ENCODE data around the gene DEDD. TPM values are rescaled to one million over a fixed set of nuclear protein-coding genes. Genes with fewer than 3 reads are reported as not detected.

The DEDD gene
- polyA plus RNA-seq, 3 donors, result 40.9 to 56.3 (median 42.2) TPM

- Mint-ChIP-seq H3K36me3 (peaks cover 42 to 61% of the 10 kb centered on the region in 2 donors), H3K27ac (peak within 1 kb of the TSS; percentile 78 to 94 (median 85)), H3K4me3 (peak within 1 kb of the TSS; percentile 85 to 87), H3K27me3 (ENCODE audit: low read depth in 3 of 3) (no peaks in the 10 kb centered on the region), H3K9me3 (no peaks in the 10 kb centered on the region), H3K4me1 (peaks cover 44% of the 10 kb centered on the region)
- no peaks in the 10 kb centered on the region for H4K20me1 ChIP-seq (ENCODE audit: insufficient read depth, low read length)
- peaks cover 20 to 36% of the 10 kb centered on the region in 2 donors for H3K4me1 ChIP-seq (ENCODE audit: control insufficient read depth in 1 of 2, insufficient read depth in 2 of 2, low read length in 2 of 2)
- no peaks in the 10 kb centered on the region for H3K9me3 ChIP-seq (replicated peaks in 1 of 2; ENCODE audit: control insufficient read depth in 1 of 2, insufficient read depth in 1 of 2, low read length in 2 of 2)
- peak within 1 kb of the TSS; percentile 52 to 85 for H3K27ac ChIP-seq (ENCODE audit: low read depth in 1 of 2, low read length in 2 of 2)
- peak within 1 kb of the TSS; percentile 87 for H3K9ac ChIP-seq (ENCODE audit: insufficient read depth, low read length, poor library complexity, severe bottlenecking)
- peak within 1 kb of the TSS; percentile 97 for H3K4me2 ChIP-seq (replicated peaks; ENCODE audit: extremely low read depth, low read length, poor library complexity, severe bottlenecking)
- peak within 1 kb of the TSS; percentile 69 to 97 (median 94) for H3K4me3 ChIP-seq (replicated peaks in 1 of 3; ENCODE audit: low read depth in 2 of 3, low read length in 3 of 3)
- peak within 1 kb of the TSS; percentile 92 for H2AFZ ChIP-seq (ENCODE audit: insufficient read depth, low read depth, low read length, poor library complexity, severe bottlenecking)
- H3K36me3 ChIP-seq (replicated peaks in 1 of 2; ENCODE audit: control insufficient read depth in 1 of 2, insufficient read depth in 2 of 2, low read length in 2 of 2), result peaks cover 38 to 55% of the 10 kb centered on the region in 2 donors
- 6% methylated on average over 47 of the region's 60 CpGs for WGBS (ENCODE audit: insufficient coverage)
- H3K27me3 ChIP-seq (ENCODE audit: control insufficient read depth in 2 of 2, insufficient read depth in 2 of 2, low read length in 2 of 2), result no peaks in the 10 kb centered on the region
- peaks cover 36% of the 10 kb centered on the region for H3K79me2 ChIP-seq (ENCODE audit: insufficient read depth, low read length)
- peak; percentile 82 to 87 (median 85) for DNase-seq
- intact Hi-C loops (cut with micrococcal nuclease), result no loop called here
- TF ChIP-seq CTCF (IDR thresholded peaks at IDR 0.05), result no peak
Observed at GRCh38 chr1:161159087-161159912, 26.8 kb upstream of the DEDD start, which contains the start of gene USP21. TSS of gene USP21 (plus strand) at chr1:161159500. CDS start at chr1:161160641, 1,141 bp downstream.

- DNase-seq, result no peak
- Histone ChIP-seq H3K4me3 (replicated peaks in 1 of 3; ENCODE audit: low read depth in 2 of 3, low read length in 3 of 3) (peak overlapping the region in 2 of 3 experiments; percentile 94 to 97), H3K79me2 (ENCODE audit: insufficient read depth, low read length) (peaks cover 40% of the 10 kb centered on the region), H3K4me2 (replicated peaks; ENCODE audit: extremely low read depth, low read length, poor library complexity, severe bottlenecking) (peak overlapping the region; percentile 97), H2AFZ (ENCODE audit: insufficient read depth, low read depth, low read length, poor library complexity, severe bottlenecking) (peak overlapping the region; percentile 92), H4K20me1 (ENCODE audit: insufficient read depth, low read length) (no peaks in the 10 kb centered on the region), H3K4me1 (ENCODE audit: control insufficient read depth in 1 of 2, insufficient read depth in 2 of 2, low read length in 2 of 2) (peaks cover 23 to 38% of the 10 kb centered on the region in 2 donors), H3K36me3 (replicated peaks in 1 of 2; ENCODE audit: control insufficient read depth in 1 of 2, insufficient read depth in 2 of 2, low read length in 2 of 2) (peaks cover 32 to 47% of the 10 kb centered on the region in 2 donors), H3K27ac (ENCODE audit: low read depth in 1 of 2, low read length in 2 of 2) (peak overlapping the region; percentile 31 to 85), H3K9me3 (replicated peaks in 1 of 2; ENCODE audit: control insufficient read depth in 1 of 2, insufficient read depth in 1 of 2, low read length in 2 of 2) (no peaks in the 10 kb centered on the region), H3K9ac (ENCODE audit: insufficient read depth, low read length, poor library complexity, severe bottlenecking) (peak overlapping the region; percentile 87), H3K27me3 (ENCODE audit: control insufficient read depth in 2 of 2, insufficient read depth in 2 of 2, low read length in 2 of 2) (no peaks in the 10 kb centered on the region)
- Mint-ChIP-seq H3K4me1 (peaks cover 45% of the 10 kb centered on the region), H3K9me3 (no peaks in the 10 kb centered on the region), H3K4me3 (peak overlapping the region in 1 of 2 donors; percentile 85), H3K27ac (peak overlapping the region; percentile 78 to 94 (median 85)), H3K27me3 (ENCODE audit: low read depth in 3 of 3) (no peaks in the 10 kb centered on the region), H3K36me3 (peaks cover 33 to 53% of the 10 kb centered on the region in 2 donors)
- intact Hi-C loops (cut with micrococcal nuclease), result no loop called here
- TF ChIP-seq CTCF (IDR thresholded peaks at IDR 0.05), result no peak
- WGBS (ENCODE audit: insufficient coverage), result 47% methylated on average over 3 of the region's 9 CpGs
Observed at GRCh38 chr1:161158316-161159010, 26.0 kb upstream of the DEDD start.
